ENCODE measurements around the gene GAS2. TPM values are rescaled to one million over a fixed set of nuclear protein-coding genes. Genes with fewer than 3 reads are reported as not detected.

GAS2 gene
- total RNA-seq, 1 donor from 2014 or later = 1.4 TPM

DNA sequence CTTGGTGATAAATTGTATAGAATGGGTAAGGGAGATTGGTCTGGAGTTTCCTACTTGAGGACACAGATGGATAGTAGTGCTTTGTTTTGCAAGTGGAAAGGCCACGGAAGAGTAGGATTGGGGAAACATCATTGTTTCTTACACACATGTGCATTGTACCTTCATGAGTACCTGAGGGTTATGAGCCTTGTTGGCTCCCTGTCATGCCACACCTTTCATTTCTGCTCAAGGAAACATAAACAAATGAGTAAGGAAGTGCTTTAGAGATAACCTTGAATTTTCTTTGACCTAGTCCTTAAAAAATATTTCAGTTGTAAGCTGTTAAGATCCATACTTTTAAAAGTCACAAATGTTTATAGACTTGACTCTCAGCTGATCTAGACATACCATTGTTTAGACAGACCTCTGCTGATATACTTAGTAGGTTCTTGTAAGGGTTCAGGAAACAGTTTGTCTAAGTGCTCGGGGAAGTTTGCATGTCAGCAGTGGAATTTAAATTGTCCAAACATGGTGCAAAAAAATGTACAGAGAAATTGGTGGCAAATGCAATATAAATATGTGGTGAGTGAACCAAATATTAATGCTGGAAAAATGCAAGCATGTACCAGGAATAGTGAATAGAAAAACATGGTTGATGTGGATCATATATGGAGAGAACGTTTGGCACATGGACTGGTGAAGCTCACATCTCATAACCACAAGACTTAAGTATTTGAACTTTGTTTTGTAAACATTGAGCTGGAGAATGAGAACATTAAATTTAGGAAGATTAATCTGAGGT is 40.9 kb downstream of the GAS2 start:
- Mint-ChIP-seq H3K36me3 (ENCODE audit: low read depth, unreplicated experiment) (no peaks in the 10 kb centered on the region), H3K27ac (ENCODE audit: unreplicated experiment) (no peak overlapping the region), H3K27me3 (ENCODE audit: unreplicated experiment) (peaks cover 5% of the 10 kb centered on the region), H3K9me3 (ENCODE audit: unreplicated experiment) (no peaks in the 10 kb centered on the region), H3K4me1 (ENCODE audit: unreplicated experiment) (peaks cover 6% of the 10 kb centered on the region), H3K4me3 (ENCODE audit: unreplicated experiment) (no peak overlapping the region)
- TF ChIP-seq, protein P1, sequence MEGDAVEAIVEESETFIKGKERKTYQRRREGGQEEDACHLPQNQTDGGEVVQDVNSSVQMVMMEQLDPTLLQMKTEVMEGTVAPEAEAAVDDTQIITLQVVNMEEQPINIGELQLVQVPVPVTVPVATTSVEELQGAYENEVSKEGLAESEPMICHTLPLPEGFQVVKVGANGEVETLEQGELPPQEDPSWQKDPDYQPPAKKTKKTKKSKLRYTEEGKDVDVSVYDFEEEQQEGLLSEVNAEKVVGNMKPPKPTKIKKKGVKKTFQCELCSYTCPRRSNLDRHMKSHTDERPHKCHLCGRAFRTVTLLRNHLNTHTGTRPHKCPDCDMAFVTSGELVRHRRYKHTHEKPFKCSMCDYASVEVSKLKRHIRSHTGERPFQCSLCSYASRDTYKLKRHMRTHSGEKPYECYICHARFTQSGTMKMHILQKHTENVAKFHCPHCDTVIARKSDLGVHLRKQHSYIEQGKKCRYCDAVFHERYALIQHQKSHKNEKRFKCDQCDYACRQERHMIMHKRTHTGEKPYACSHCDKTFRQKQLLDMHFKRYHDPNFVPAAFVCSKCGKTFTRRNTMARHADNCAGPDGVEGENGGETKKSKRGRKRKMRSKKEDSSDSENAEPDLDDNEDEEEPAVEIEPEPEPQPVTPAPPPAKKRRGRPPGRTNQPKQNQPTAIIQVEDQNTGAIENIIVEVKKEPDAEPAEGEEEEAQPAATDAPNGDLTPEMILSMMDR (IDR thresholded peaks at IDR 0.05; ENCODE audit: unreplicated experiment) = no peak
- no peak for DNase-seq (ENCODE audit: low spot score)

DNA sequence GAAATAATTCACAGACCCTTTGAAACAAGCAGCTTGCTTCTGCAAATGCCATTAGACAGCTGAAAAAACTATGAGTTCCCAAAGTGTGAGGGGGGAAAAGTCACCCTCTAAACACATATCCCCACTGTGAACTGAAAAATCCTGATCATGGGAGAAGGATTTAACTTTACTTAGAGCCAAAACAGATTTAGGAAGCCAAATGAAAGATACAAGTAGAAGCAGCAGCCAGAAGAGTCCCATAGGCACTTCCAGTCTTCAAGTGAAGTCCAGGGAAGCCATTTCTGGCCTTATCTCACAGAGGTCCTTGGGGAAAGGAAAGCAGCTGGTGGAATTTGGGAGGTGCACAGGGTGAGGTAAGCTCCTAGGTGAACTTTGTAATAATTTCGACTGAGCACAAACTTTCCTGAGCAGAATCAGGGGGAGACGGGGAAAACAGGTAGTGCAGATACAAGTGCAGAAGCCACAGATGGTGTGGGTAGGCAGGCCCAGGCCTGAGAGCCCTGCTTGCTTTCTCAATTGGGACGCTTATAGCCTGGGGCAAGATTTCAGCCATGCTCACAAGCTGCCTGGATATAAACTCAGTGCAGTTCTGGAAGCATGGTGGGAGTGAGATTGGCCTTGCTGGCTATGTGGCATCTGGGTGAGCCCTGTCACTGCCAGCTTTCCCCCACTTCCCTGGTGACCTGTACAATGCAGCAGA is 44.8 kb downstream of the GAS2 start:
- Mint-ChIP-seq H3K36me3 (ENCODE audit: low read depth, unreplicated experiment) (no peaks in the 10 kb centered on the region), H3K27me3 (ENCODE audit: unreplicated experiment) (peaks cover 5% of the 10 kb centered on the region), H3K4me1 (ENCODE audit: unreplicated experiment) (no peaks in the 10 kb centered on the region), H3K4me3 (ENCODE audit: unreplicated experiment) (no peak overlapping the region), H3K9me3 (ENCODE audit: unreplicated experiment) (no peaks in the 10 kb centered on the region), H3K27ac (ENCODE audit: unreplicated experiment) (no peak overlapping the region)
- TF ChIP-seq, protein P1 (IDR thresholded peaks at IDR 0.05; ENCODE audit: unreplicated experiment) = no peak
- DNase-seq (ENCODE audit: low spot score) = no peak

DNA sequence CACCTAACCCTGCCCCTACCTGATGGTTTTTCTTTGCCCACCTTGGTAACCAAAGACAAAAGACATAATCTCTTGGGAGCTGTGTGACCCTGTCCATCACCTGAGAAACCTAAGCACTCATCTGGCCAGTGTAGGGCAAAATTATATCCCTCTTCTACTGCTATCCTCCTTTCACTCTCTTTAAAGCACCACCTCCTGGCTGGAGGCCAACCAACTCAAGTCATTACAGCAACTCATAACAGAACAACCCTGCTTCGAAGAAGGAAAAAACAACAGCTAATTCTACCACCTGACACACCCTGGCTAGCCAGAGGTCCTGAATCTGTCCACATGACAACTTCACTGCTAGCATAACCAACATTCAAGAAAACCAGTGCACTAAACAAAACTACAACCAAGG is 45.5 kb downstream of the GAS2 start:
- H3K4me1 Mint-ChIP-seq (ENCODE audit: unreplicated experiment) = no peaks in the 10 kb centered on the region
- no peaks in the 10 kb centered on the region for H3K36me3 Mint-ChIP-seq (ENCODE audit: low read depth, unreplicated experiment)
- H3K4me3 Mint-ChIP-seq (ENCODE audit: unreplicated experiment) = no peak overlapping the region
- peaks cover 5% of the 10 kb centered on the region for H3K27me3 Mint-ChIP-seq (ENCODE audit: unreplicated experiment)
- no peak for DNase-seq (ENCODE audit: low spot score)
- TF ChIP-seq, protein P1 (IDR thresholded peaks at IDR 0.05; ENCODE audit: unreplicated experiment) = no peak
- no peak overlapping the region for H3K27ac Mint-ChIP-seq (ENCODE audit: unreplicated experiment)
- no peaks in the 10 kb centered on the region for H3K9me3 Mint-ChIP-seq (ENCODE audit: unreplicated experiment)

DNA sequence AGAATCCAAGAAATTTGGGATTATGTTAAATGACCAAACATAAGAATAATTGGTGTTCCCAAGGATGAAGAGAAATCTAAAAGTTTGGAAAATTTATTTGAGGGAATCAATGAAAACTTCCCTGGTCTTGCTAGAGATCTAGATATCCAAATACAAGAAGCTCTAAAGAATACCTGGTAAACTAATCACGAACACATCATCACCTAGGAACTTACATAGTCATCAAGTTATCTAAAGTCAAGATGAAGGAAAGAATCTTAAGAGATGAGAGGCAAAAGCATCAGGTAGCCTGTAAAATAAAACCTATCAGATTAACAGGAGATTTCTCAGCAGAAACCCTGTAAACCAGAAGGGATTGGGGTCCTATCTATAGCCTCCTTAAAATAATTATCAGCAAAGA is 46.9 kb downstream of the GAS2 start:
- H3K9me3 Mint-ChIP-seq (ENCODE audit: unreplicated experiment) = no peaks in the 10 kb centered on the region
- no peaks in the 10 kb centered on the region for H3K36me3 Mint-ChIP-seq (ENCODE audit: low read depth, unreplicated experiment)
- no peak for DNase-seq (ENCODE audit: low spot score)
- peaks cover 5% of the 10 kb centered on the region for H3K27me3 Mint-ChIP-seq (ENCODE audit: unreplicated experiment)
- TF ChIP-seq, protein P1 (IDR thresholded peaks at IDR 0.05; ENCODE audit: unreplicated experiment) = no peak
- H3K27ac Mint-ChIP-seq (ENCODE audit: unreplicated experiment) = no peak overlapping the region
- no peaks in the 10 kb centered on the region for H3K4me1 Mint-ChIP-seq (ENCODE audit: unreplicated experiment)
- H3K4me3 Mint-ChIP-seq (ENCODE audit: unreplicated experiment) = no peak overlapping the region

DNA sequence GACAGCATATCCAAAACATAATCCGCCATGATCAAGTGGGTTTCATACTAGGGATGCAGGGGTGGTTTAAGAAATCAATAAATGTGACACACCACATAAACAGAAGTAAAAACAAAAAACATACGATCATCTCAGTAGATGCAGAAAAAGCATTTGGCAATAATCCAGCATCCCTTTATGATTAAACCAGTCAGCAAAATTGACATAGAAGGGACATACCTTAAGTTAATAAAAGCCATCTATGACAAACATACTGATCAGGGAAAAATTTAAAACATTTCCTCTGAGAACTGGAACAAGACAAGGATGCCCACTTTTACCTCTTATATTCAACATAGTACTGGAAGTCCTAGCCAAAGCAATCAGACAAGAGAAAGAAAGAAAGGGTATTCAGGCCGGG is 49.6 kb downstream of the GAS2 start:
- H3K4me3 Mint-ChIP-seq (ENCODE audit: unreplicated experiment) = no peak overlapping the region
- H3K27ac Mint-ChIP-seq (ENCODE audit: unreplicated experiment) = no peak overlapping the region
- peaks cover 2% of the 10 kb centered on the region for H3K27me3 Mint-ChIP-seq (ENCODE audit: unreplicated experiment)
- TF ChIP-seq, protein P1 (IDR thresholded peaks at IDR 0.05; ENCODE audit: unreplicated experiment) = no peak
- DNase-seq (ENCODE audit: low spot score) = no peak
- no peaks in the 10 kb centered on the region for H3K4me1 Mint-ChIP-seq (ENCODE audit: unreplicated experiment)
- no peaks in the 10 kb centered on the region for H3K36me3 Mint-ChIP-seq (ENCODE audit: low read depth, unreplicated experiment)
- H3K9me3 Mint-ChIP-seq (ENCODE audit: unreplicated experiment) = no peaks in the 10 kb centered on the region

All from endothelial cell (in vitro differentiated cells).